ENCODE measurements around the gene UNC79. TPM values are rescaled to one million over a fixed set of nuclear protein-coding genes. Genes with fewer than 3 reads are reported as not detected.
"Not testable (repeated sequence)": the region's sequence is repeated elsewhere in the genome, so short reads cannot be mapped to it uniquely, and the experiment has no call there.

UNC79 gene
- total and polyA plus RNA-seq, 7 donors, result 0.03 to 0.88 (median 0.44) TPM

DNA sequence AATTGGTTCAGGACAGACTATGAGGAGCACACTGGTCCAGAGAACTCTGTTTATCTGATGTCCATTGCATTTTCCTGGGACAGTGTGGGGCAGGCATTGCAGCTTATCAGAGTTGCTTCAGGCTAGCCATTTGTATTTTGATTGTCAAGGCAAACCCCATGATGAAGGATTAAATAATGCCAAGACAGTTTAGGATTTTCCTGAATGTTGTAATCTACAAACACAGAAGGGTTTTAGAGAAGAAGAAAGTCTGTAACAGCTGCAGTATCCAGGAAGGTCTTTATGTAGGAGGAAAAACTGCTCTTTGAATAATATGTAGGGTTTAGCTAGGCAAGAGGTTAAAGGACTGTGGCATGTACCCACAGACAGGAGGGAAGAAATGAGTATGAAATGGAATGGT, 32.2 kb upstream of the UNC79 start:
- H3K27me3 ChIP-seq (ENCODE audit: insufficient read depth in 3 of 3, low read length in 2 of 3), result no peaks in the 10 kb centered on the region
- peaks cover 3% of the 10 kb centered on the region for H3K9me3 ChIP-seq
- no peak overlapping the region for H3K4me3 ChIP-seq
- ATAC-seq (no peak), DNase-seq (no peak)
- H3K36me3 ChIP-seq (ENCODE audit: insufficient read depth in 1 of 2, low read depth in 1 of 2), result no peaks in the 10 kb centered on the region
- TF ChIP-seq, protein P1, sequence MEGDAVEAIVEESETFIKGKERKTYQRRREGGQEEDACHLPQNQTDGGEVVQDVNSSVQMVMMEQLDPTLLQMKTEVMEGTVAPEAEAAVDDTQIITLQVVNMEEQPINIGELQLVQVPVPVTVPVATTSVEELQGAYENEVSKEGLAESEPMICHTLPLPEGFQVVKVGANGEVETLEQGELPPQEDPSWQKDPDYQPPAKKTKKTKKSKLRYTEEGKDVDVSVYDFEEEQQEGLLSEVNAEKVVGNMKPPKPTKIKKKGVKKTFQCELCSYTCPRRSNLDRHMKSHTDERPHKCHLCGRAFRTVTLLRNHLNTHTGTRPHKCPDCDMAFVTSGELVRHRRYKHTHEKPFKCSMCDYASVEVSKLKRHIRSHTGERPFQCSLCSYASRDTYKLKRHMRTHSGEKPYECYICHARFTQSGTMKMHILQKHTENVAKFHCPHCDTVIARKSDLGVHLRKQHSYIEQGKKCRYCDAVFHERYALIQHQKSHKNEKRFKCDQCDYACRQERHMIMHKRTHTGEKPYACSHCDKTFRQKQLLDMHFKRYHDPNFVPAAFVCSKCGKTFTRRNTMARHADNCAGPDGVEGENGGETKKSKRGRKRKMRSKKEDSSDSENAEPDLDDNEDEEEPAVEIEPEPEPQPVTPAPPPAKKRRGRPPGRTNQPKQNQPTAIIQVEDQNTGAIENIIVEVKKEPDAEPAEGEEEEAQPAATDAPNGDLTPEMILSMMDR (IDR thresholded peaks at IDR 0.05), result no peak
- H3K27ac ChIP-seq, result no peak overlapping the region
- intact Hi-C loops (cut with DNase I), result no loop called here
- H3K4me1 ChIP-seq, result no peaks in the 10 kb centered on the region

DNA sequence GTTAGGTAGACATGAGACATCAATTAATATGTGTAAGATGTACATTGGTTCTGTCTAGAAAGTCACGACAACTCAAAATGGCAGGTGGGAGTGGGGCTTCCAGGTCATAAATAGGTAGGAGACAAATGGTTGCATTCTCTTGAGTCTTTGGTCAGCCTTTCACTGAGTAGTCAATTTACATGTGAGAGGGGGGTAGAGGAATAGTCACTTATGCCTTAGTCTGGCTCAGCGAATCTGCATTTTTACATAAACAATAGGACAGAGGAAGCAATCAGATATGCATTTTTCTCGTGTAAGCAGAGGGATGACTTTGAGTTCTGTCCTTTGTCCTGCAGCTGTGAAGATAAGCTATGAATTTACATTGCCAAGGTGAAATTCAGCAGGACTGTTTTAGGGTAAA, 27.8 kb upstream of the UNC79 start:
- no peaks in the 10 kb centered on the region for H3K9me3 ChIP-seq
- intact Hi-C loops (cut with DNase I), result no loop called here
- H3K4me1 ChIP-seq, result no peaks in the 10 kb centered on the region
- H3K27ac ChIP-seq, result no peak overlapping the region
- TF ChIP-seq, protein P1 (IDR thresholded peaks at IDR 0.05), result no peak
- no peak overlapping the region for H3K4me3 ChIP-seq
- H3K36me3 ChIP-seq (ENCODE audit: insufficient read depth in 1 of 2, low read depth in 1 of 2), result no peaks in the 10 kb centered on the region
- DNase-seq (no peak), ATAC-seq (no peak)
- WGBS, 3 donors, result 39 to 64% (median 53%) methylated on average over 3 of the region's 3 CpGs
- no peaks in the 10 kb centered on the region for H3K27me3 ChIP-seq (ENCODE audit: insufficient read depth in 3 of 3, low read length in 2 of 3)

DNA sequence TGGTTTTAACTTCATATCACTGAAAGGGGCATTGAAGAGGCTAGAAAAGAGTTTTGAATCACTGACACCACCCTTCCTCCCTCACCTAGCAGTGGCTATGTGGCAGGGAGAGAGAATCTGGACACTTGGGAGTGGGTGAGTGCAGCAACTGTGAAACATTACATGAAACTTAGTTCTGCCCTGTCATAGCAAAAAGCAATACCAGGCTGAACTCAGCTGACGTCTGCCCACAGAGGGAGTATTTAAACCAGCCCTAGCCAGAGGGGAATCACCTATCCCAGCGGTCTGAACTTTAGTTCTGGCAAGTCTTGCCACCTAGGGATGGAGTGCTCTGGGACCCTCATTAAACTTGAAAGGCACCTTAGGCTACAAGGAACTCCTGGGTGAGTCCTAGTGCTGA, 20.7 kb upstream of the UNC79 start:
- no peaks in the 10 kb centered on the region for H3K4me1 ChIP-seq
- 43 to 62% (median 53%) methylated on average over 2 of the region's 2 CpGs for WGBS, 3 donors
- intact Hi-C loops (cut with DNase I), result no loop called here
- DNase-seq, result no peak
- H3K4me3 ChIP-seq, result no peak overlapping the region
- no peaks in the 10 kb centered on the region for H3K9me3 ChIP-seq
- no peaks in the 10 kb centered on the region for H3K27me3 ChIP-seq (ENCODE audit: insufficient read depth in 3 of 3, low read length in 2 of 3)
- no peak overlapping the region for H3K27ac ChIP-seq
- TF ChIP-seq, protein P1 (IDR thresholded peaks at IDR 0.05), result no peak
- ATAC-seq, result no peak
- no peaks in the 10 kb centered on the region for H3K36me3 ChIP-seq (ENCODE audit: insufficient read depth in 1 of 2, low read depth in 1 of 2)

DNA sequence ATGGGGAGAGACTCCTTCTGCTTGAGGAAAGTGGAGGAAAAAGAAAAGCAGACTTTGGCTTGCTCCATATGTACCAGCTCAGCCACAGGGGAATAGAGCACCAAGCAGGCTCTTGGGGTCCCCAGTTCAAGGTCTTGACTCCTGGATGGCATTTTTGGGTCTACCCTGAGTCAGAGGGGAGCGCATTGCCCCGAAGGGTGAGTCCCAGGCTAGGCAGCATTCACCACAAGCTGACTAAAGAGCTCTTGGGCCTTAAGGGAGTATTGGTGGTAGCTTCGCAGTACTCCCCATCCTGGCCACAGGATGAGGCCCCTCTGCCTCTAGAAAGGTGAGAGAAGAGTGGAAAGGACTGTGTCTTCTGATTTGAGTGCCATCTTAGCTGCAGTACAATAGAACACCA, 19.8 kb upstream of the UNC79 start:
- H3K27ac ChIP-seq, result no peak overlapping the region
- no peak overlapping the region for H3K4me3 ChIP-seq
- no peak for DNase-seq
- H3K4me1 ChIP-seq, result no peaks in the 10 kb centered on the region
- no peak for ATAC-seq
- no peaks in the 10 kb centered on the region for H3K9me3 ChIP-seq
- intact Hi-C loops (cut with DNase I), result no loop called here
- TF ChIP-seq, protein P1 (IDR thresholded peaks at IDR 0.05), result no peak
- H3K36me3 ChIP-seq (ENCODE audit: insufficient read depth in 1 of 2, low read depth in 1 of 2), result no peaks in the 10 kb centered on the region
- WGBS, 3 donors, result 74 to 89% (median 76%) methylated on average over 3 of the region's 3 CpGs
- H3K27me3 ChIP-seq (ENCODE audit: insufficient read depth in 3 of 3, low read length in 2 of 3), result no peaks in the 10 kb centered on the region

DNA sequence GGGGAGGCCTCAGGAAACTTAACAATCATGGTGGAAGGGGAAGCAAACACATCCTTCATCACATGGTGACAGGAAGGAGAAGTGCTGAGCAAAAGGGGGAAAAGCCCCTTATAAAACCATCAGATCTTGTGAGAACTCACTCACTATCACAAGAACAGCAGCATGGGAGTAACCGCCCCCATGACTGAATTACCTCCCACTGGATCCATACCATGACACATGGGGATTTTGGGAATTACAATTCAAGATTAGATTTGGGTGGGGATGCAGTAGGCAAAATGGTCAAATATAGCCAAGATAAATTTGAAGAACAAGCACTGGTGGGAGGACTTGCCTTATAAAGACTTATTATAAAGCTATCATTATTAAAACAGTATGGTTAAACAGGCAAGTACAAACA, 5.6 kb upstream of the UNC79 start:
- H3K27ac ChIP-seq; H3K4me1 ChIP-seq; intact Hi-C loops (cut with DNase I); DNase-seq; H3K36me3 ChIP-seq (ENCODE audit: insufficient read depth in 1 of 2, low read depth in 1 of 2); H3K4me3 ChIP-seq; ATAC-seq: not testable (repeated sequence)
- WGBS, 3 donors, result 88 to 95% (median 94%) methylated on average over 1 of the region's 1 CpG
- Histone ChIP-seq H3K27me3 (ENCODE audit: insufficient read depth in 3 of 3, low read length in 2 of 3) (peaks cover 0 to 32% (median 1%) of the 10 kb centered on the region in 3 donors), H3K9me3 (peaks cover 24% of the 10 kb centered on the region)
